ENCODE measurements around the gene TET1. TPM values are rescaled to one million over a fixed set of nuclear protein-coding genes. Genes with fewer than 3 reads are reported as not detected.

Gene TET1
- total RNA-seq, 1 experiment from 2014 or later, result 53.4 TPM

- TF ChIP-seq CTCF (conservative IDR thresholded peaks at IDR 0.05), result no peak
- H3K27ac Mint-ChIP-seq, result peak overlapping the region; percentile 97 to 98 (median 98)
- H2BK20ac ChIP-seq (ENCODE audit: low read depth, low read length, poor library complexity, severe bottlenecking), result no peak overlapping the region
- no peak overlapping the region for H3K18ac ChIP-seq (ENCODE audit: insufficient read length, low read depth, low read length)
- H2BK12ac ChIP-seq (ENCODE audit: insufficient read length, low read depth, low read length), result no peak overlapping the region
- H3K14ac ChIP-seq (ENCODE audit: insufficient read depth, low read length), result no peak overlapping the region
- no peak overlapping the region for H2BK120ac ChIP-seq (ENCODE audit: low read depth, low read length, poor library complexity, severe bottlenecking)
- peaks cover 2% of the 10 kb centered on the region; the same call in 1 of the 2 replicates for H3K79me2 ChIP-seq (ENCODE audit: insufficient read depth, low read length)
- H3K4me1 Mint-ChIP-seq, result peaks cover 60 to 74% of the 10 kb centered on the region in 2 experiments
- H3K4ac ChIP-seq (ENCODE audit: low read depth, low read length), result no peak overlapping the region
- DNase-seq, result no peak
- H3K23ac ChIP-seq (ENCODE audit: insufficient read length, low read depth, low read length), result no peak overlapping the region
- H2AK5ac ChIP-seq (ENCODE audit: insufficient read length, low read length), result no peak overlapping the region
- no peak overlapping the region for H2BK15ac ChIP-seq (ENCODE audit: low read depth, low read length)
- H2AFZ ChIP-seq (ENCODE audit: low read length), result no peak overlapping the region
- no peak overlapping the region for H4K5ac ChIP-seq (ENCODE audit: insufficient read length, low read depth, low read length)
- WGBS (ENCODE audit: extremely low coverage, insufficient read length, low lambda C conversion rate), result no CpG with 5 or more reads among the region's 3 CpGs
- peaks cover 8% of the 10 kb centered on the region for H3K23me2 ChIP-seq (ENCODE audit: insufficient read length, low read depth, low read length, poor library complexity, severe bottlenecking)
- H3K9ac ChIP-seq (ENCODE audit: extremely low read depth, insufficient read length, low read length), result peak overlapping the region; percentile 15
- H3K27me3 ChIP-seq (ENCODE audit: insufficient read depth, low read length), result no peaks in the 10 kb centered on the region
- H3K56ac ChIP-seq (ENCODE audit: insufficient read length, low read depth, low read length), result no peak overlapping the region
- H3K4me2 ChIP-seq (ENCODE audit: insufficient read depth, insufficient read length, low read length), result peak overlapping the region; percentile 78
- H3K4me1 ChIP-seq (ENCODE audit: insufficient read depth, low read length), result no peaks in the 10 kb centered on the region; the same call in 1 of the 2 replicates
- H3K9me3 Mint-ChIP-seq, result no peaks in the 10 kb centered on the region
- no peak overlapping the region for H2BK5ac ChIP-seq (ENCODE audit: insufficient read length, low read length)
- peak overlapping the region; percentile 85 for H3K27ac ChIP-seq (ENCODE audit: insufficient read length, low read depth, low read length)
- no peaks in the 10 kb centered on the region for H4K20me1 ChIP-seq (ENCODE audit: control insufficient read depth, insufficient read depth, insufficient read length)
- no peak overlapping the region for H4K8ac ChIP-seq (replicated peaks; ENCODE audit: insufficient read length, low read depth, low read length)
- H3K36me3 Mint-ChIP-seq (ENCODE audit: insufficient read depth in 1 of 3, low read depth in 3 of 3), result peaks cover 6 to 39% (median 19%) of the 10 kb centered on the region in 3 experiments; a peak in 6 of 7 replicates
- H3T11ph ChIP-seq (ENCODE audit: low read length), result no peak overlapping the region
- peak overlapping the region; percentile 67 to 78 for H3K4me3 Mint-ChIP-seq
- no peaks in the 10 kb centered on the region for H3K27me3 Mint-ChIP-seq (ENCODE audit: low read depth)
- H3K79me1 ChIP-seq (ENCODE audit: insufficient read depth, low read depth, low read length, poor library complexity, severe bottlenecking), result no peaks in the 10 kb centered on the region
- no peak overlapping the region for H4K91ac ChIP-seq (ENCODE audit: insufficient read length, low read depth, low read length)
- H3K9me3 ChIP-seq (ENCODE audit: control insufficient read depth, low read depth, low read length), result no peaks in the 10 kb centered on the region
These were observed 39.6 kb downstream of the TET1 start for GRCh38 chr10:68599771-68600040.
